Measurements from ENCODE around the gene UBAC2. TPM values are rescaled to one million over a fixed set of nuclear protein-coding genes. Genes with fewer than 3 reads are reported as not detected.
"Not testable (repeated sequence)": the region's sequence is repeated elsewhere in the genome, so short reads cannot be mapped to it uniquely, and the experiment has no call there.

The UBAC2 gene
- polyA plus RNA-seq, 4 donors: 92.5 to 113 (median 110) TPM

DNA sequence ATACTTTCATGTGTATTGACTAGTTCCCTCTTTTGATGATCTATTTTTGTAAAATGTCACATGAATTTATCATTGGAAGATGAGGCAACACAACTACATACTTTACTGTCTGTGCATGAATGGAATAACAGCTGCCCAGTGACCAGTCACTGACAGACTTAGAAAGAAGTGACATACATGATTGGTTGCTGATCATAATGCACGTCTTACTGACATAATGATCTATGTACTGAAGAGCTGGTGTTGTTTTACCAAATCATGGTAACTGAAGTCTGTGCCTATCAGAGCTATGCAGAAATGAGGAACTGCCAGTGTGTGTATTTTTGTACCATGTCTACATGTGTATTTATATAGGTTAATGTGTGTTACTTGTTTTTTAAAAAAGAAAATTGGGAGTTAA, 31.1 kb downstream of the UBAC2 start:
- no peak for DNase-seq (ENCODE audit: low read depth in 4 of 4, low spot score in 3 of 4)

DNA sequence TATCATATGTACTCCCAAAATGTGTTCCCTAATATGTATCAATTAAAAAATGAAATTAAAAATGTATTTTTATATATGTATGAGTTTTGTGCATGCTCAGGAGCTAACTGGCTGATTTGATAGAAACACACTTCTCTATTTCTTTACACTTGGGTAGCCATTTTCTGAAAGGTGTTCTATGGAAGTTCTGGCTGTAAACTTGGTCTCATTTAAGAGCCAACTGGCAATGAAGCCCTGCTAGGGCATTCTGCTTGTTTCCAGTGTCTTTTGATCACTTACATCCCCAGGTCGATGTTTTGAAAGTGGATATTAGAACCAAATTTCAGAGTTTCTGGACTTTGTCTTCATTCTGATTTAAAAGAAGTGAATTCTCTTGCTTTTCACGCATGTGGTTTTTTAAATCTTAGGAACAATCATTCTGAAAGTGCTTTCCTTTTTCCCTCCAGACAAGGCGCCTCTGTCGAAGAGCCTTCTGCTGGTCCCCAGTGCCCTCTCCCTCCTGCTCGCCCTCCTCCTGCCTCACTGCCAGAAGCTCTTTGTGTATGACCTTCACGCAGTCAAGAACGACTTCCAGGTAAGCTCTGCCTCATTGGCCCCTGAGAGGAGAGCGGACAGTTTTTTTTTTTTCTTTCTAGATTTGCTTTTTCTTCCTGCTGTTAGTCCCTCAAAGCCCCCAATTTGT, 37.5 kb downstream of the UBAC2 start:
- DNase-seq (ENCODE audit: low read depth in 4 of 4, low spot score in 3 of 4): no peak

DNA sequence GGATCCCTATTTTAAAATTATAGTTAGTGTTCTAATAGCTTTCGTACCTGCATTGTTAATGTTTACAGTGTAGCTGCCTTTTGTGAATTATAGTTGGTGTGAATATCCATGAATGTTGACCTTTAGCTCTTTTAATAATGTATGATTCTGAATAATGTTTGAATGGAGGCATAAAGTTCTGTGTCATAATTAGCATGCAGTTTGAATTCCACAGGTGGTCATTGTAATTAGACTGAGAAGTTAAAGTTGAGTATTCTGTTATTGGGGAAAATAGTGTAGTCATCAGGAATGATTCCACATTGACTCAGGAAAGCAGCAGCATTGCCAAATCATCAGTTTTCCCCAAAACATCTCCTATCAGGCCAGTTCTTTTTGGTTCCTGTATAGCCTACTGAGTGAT, 45.4 kb downstream of the UBAC2 start:
- no peak for DNase-seq (ENCODE audit: low read depth in 4 of 4, low spot score in 3 of 4)

DNA sequence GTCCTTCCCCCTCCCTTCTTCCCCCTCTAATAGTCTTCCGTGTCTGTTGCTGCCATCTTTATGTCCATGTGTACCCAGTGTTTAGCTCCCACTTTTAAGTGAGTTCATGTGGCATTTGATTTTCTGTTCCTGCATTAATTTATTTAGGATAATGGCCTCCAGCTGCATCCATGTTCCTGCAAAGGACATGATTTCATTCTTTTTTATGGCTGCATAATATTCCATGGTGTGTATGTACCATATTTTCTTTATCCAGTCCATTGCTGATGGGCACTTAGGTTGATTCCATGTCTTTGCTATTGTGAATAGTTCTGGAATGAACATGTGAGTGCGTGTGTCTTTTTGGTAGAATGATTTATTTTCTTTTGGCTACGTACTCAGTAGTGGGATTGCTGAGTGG, 48.5 kb downstream of the UBAC2 start:
- not testable (repeated sequence) for DNase-seq (ENCODE audit: low read depth in 4 of 4, low spot score in 3 of 4)

DNA sequence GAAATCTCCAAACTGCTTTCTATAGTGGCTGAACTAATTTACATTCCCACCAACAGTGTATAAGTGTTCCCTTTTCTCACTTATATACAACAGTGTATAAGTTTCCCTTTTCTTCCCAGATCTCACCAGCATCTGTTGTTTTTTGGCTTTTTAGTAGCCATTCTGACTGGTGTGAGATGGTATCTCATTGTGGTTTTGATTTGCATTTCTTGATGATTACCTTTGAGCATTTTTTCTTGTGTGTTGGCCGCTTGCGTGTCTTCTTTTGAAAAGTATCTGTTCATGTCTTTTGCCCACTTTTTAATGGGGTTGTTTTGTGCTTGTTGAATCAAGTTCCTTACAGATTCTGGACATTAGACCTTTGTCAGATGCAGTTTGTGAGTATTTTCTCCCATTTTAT, 49.0 kb downstream of the UBAC2 start:
- DNase-seq (ENCODE audit: low read depth in 4 of 4, low spot score in 3 of 4): not testable (repeated sequence)

DNA sequence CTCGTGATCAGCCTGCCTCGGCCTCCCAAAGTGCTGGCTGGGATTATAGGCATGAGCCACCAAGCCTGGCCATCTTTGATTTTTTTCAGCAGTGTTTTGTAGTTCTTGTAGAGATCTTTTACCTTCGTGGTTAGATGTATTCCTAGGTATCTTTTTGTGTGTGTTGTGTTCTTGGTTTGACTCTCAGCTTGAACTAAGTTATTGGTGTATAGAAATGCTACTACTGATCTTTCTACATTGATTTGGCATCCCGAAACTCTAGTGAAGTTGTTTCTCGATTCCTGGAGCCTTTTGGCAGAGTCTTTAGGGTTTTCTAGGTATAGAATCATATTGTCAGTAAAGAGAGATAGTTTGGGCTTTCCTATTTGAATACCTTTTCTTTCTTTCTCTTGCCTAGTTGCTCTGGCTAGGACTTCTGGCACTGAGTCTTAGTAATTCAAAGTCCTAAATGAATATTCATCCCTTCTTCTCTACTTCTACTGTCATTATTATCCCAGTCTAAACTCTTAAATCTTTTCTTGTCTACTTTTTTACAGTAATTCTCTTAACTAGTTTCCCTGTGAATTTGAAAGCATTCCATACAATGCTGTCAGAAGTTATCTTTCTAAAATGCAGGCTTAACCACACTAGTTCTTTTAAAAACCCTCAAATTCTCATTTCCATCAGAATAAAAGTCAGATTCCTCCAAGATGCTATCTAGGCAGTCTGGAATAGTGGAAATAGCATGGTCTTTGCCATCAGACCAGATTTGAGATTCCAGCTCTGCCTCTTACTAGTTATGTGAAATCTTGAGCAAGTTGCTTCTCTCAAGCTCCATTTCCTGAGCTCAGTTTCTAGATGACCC, 50.5 kb downstream of the UBAC2 start:
- no peak for DNase-seq (ENCODE audit: low read depth in 4 of 4, low spot score in 3 of 4)

DNA sequence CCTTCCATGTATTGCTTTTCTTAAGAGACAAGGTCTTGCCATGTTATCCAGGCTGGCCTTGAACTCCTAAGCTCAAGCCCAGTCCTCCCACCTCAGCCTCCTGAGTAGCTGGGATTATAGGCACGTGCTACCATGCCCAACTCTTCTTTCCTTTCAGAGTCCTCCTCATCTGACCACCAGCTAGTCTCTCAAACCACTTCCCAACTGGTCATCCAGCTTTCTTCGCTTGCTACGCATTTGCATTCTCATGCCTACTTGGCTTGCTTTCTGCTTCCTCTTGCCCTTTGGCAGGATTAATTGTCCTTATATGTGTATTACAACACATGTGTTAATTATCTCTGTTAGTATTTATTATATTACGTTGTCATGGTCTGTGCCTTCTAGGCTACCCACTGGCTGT, 51.3 kb downstream of the UBAC2 start:
- DNase-seq (ENCODE audit: low read depth in 4 of 4, low spot score in 3 of 4): no peak

DNA sequence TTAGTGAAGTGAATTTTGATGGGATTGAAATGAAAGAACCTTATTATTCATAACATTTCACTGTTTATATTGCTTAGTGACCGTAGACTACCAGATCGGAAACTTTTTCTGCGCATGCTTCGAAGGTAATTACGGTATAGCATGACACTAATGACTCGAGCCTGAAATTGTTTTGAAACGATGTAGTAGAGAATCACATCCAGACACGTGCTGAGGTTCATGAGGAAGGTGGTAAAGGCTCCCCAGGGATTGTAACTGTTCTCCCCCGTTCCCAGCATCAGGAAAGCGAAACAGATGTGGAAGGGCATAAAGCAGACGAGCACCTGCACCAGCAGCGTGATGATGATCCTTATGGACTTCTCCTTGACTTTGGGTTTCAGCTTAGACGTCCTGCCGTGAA, 54.2 kb downstream of the UBAC2 start:
- DNase-seq (ENCODE audit: low read depth in 4 of 4, low spot score in 3 of 4): no peak

DNA sequence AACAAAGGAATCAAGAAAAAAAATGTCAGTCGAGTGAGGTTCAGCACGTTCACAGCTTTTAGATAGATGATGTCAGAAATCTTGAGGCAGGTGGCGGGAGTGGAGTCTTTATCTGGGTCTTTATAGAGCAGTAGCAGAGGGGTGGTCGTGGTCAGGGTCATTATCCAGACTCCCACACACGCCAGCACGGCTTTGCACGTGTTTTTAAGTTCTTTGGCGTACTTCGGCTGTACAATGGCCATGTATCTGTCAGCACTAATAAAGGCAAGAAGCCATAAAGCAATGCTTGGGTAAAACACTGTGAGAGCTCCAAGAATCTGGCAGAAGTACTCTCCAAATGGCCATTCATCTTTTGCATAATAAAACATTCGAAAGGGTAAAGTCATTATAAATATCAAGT, 54.6 kb downstream of the UBAC2 start:
- DNase-seq (ENCODE audit: low read depth in 4 of 4, low spot score in 3 of 4): no peak

DNA sequence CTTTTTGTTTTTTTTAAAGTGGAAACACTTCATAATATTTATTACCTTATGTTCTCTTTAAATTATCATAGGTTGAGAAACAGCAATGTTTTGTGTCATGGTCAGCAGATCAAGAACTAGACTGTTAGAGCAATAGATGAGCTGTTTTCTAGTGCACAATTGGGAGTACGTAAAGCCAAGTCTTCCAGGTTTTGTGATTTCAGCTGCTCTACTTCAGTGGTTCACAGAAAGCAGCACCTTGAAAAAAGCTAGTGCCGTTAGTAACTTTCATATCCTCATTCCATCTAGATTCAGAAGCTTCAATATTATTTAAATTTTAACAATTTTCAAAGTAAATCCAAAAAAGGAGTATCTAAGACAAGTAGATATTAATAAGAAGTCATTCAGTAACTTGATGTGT, 55.6 kb downstream of the UBAC2 start:
- no peak for DNase-seq (ENCODE audit: low read depth in 4 of 4, low spot score in 3 of 4)

DNA sequence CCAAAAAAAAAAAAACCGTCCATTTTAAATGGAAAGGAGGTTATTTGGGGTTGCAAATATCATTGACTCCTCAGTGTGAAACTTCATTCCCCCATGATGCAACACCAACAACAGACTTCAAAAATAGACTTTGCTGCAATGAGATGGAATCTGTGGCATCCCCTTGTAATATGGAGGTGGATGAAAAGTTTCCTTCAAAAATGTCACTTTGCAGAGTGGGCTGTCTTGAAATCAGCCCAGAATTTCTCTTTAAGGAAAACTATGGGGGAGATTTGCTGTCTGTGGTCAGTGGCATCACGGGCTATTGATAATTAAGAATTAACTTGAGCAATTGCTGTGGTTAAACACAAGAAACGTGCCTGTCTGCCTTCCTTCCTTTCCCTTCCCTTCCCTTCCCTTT, 56.1 kb downstream of the UBAC2 start:
- DNase-seq (ENCODE audit: low read depth in 4 of 4, low spot score in 3 of 4): no peak

DNA sequence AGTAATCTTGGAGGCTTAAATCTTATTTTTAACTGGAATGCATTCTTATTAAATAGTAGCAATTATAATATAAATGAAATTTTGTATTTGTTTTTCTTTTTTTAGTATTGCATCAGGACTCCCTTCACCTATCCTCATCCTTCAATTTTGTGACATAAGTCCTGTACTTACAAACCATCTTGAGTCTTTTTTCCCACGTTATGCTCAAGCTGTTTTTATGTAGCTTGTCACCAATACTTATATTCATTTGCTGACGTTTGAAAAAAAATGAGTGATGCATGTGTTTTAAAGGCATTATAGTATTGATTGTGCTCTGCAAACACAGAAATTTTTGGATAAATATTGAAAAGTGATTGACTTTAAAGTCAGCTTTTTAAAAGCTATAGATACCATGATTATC, 56.6 kb downstream of the UBAC2 start:
- DNase-seq (ENCODE audit: low read depth in 4 of 4, low spot score in 3 of 4): no peak

DNA sequence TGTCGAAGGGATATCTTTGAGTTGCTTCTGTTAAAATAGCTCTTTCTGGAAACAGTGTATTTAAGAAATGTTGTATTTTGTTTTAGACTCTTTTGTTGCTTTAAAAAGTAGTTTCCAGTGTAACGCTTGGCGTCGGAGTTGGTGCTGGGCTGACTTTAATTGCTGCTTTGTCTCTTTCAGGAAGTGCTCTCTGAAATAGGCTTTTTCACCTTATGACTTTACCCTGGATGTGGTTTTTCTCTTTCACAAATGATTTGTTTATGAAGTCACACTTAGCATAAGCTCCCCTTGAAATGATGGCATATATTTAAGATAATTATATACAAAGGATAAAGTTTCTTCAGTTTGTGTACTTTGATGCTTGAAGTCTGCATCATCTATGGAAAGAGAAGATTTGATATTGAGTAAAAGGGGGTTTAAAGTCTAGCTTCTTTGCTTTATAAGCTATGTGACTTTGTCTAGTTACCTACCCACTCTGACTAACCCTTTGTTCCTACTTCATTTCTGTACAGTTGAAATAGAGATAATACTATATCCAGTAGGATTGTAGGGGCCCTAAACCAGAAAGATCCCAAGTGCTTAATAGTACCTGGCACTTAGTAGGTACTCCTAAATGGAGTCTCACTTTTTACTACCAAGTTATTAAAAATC, 57.7 kb downstream of the UBAC2 start, which contains the start of gene GPR18:
Gene GPR18, minus strand, starts transcription at position 170 of the 651 bp plus-strand sequence. CDS start 2,507 bp downstream, outside the sequence.
- DNase-seq (ENCODE audit: low read depth in 4 of 4, low spot score in 3 of 4): no peak

DNA sequence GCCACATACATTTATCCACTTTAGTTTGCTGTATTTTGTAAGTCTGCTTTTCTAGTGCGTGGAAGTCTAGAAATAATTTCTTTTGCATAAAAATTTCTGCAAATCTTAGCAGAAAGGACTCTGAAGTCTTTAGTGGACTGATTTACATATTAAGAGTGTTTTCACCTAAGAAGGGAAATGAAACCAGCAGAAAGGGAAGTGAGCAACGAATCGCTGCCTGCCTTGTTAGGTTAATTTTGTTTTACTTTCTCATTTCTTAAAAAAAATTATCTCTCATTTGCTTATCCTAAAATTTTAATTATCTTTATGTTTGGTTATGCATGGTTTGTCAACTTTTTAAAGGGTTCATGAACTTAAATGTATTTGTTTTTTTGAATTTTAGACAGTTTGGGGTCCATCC, 58.3 kb downstream of the UBAC2 start:
- DNase-seq (ENCODE audit: low read depth in 4 of 4, low spot score in 3 of 4): no peak

DNA sequence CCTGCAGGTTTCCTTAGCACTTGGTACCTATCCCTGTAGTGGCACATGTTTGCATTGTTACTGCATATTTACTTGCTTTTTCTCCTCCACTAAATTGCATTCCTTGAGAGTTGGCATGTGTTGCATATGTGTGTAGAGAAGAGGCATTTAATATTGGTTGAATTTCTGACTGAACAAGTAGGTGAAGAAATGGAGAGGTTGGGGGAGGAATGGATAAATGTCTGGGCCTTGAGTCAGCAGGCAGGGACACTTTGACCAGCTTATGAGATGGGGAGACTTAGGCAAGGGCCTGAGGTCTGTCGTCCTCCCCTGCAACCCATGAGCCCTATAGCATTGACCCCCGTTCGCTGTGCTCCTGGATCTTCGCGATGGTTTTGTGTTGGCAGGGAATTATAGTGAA, 59.6 kb downstream of the UBAC2 start:
- DNase-seq (ENCODE audit: low read depth in 4 of 4, low spot score in 3 of 4): no peak

DNA sequence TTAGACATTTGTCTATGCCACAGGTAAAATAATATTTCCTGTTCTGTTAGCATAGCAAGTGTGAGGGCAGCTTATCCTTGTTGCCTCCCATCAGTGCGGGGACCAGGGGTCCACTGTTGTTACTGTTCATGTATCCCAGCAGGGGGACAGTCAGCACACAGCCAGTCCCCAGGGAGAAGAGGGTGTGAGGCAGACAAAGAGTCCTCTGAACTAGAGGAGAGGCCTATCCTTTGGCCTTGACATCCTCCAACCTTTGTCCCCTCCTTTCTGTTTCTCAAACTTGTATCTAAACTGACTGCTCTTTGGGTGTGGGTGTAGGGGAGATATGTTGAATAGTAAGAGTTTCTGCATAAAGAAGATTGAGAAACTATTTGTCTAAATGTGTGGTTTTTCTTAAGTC, 60.4 kb downstream of the UBAC2 start:
- DNase-seq (ENCODE audit: low read depth in 4 of 4, low spot score in 3 of 4): no peak

DNA sequence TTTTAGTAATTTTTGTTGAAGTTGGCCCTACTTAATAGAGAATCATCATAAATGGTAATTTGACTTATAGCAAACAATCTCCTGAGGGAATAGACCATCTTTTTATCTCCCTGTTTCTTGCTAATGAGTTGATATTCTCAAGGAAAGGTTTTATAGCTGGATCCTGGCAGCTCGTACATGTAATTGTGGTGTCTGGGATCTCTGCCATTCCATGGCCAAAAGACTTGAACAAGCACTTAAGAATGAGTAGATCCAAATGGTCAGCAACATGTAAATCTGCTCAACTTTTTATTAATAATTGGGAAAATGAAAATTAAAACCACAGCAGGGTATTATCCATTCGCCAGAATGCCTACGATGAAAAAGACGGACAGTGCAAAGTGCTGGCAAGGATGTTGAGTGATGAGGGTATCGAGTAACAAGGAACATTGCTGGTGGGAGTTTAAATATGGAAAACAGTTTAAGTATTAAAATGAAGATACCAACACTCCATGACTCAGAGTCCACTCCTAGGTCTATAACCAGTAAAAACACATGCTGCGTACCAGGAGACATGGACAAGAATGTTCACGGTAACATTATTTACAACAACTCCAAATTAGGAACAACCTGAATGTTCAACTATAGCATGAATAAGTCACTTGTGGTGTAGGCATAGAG, 62.6 kb downstream of the UBAC2 start:
- no peak for DNase-seq (ENCODE audit: low read depth in 4 of 4, low spot score in 3 of 4)

DNA sequence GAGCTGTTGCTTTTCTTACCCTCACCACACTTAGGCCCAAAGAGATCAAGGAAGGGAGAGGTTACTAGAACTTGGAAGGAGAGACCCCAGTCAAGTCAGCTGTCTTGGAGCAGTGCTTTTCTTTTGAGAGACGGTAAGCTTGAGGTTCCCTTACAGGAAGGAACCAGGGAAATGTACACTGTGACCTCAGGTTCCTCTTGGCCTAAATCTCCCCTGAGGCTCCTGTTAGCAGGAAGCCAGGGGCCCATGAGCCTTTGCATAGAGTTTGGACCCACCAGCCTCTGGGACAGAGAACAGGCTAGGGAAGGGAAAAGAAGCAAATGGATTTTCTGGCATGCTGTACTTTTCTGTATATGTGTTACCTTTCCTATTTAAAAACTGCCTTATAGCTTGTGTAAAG, 63.4 kb downstream of the UBAC2 start:
- no peak for DNase-seq (ENCODE audit: low read depth in 4 of 4, low spot score in 3 of 4)

DNA sequence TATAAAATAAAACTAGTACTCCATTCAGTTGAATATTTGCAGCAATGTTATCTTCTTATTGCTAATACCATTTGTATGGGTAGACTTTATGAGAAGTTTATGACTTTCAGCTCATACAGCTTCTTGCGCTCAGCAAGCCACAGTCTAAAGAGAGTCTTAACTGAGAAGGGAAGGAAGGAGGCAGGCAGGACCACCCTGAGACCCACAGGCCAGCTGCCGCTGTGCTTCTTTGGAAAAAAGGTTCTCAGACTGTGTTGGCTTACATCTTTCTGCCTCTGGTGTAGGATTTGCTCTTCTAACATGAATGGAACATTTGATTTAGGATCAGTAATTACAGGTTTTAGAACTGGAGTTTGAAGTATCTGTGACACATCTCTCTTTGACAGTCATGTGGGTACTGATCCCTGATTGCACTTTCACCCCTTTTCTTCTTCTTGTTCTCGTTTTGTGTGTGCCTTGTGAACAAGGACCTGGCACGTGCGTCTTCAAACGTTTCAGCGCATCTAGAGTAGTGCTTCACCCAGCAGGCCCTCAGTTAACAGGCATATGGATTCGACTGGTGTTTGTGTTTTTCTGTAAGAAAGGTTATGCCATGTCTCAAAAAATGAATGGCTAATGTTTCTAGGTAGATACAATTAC, 64.6 kb downstream of the UBAC2 start:
- no peak for DNase-seq (ENCODE audit: low read depth in 4 of 4, low spot score in 3 of 4)

DNA sequence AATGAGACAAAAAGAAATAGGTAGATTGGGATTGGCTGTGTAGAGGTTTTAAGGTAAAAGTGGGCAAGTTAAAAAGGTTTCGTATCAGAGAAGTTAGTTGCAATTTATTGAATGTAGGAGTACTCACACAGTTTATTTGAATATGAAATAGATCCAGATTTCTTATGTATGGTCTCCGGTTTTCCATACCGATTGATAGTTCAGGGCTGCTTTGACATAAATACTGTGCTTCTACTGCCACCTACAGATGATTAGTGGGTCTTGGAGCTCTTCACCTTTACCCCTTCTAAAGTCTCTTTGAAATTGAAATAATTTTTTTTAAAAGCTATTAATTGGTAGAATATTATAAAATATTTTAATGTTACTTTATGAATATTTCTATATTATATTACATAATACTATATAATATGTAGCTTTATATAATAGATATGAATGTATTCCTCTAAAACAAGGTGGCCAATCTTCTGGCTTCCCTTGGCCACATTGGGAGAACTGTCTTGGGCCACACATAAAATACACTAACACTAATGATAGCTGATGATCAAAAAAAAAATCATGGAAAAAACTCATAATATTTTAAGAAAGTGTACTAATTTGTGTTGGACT, 65.3 kb downstream of the UBAC2 start:
- no peak for DNase-seq (ENCODE audit: low read depth in 4 of 4, low spot score in 3 of 4)

Measured in right renal pelvis (tissue), 4 donors.